GM12878 (cell line): ENCODE results near the gene GALNT9. TPM values are rescaled to one million over a fixed set of nuclear protein-coding genes. Genes with fewer than 3 reads are reported as not detected.

Source experiments
- ATAC-seq: fragments of 200-7000 bp; cut with Tn5 transposase; 3 replicates; pipeline ENCODE4 v1.9.1; 2020; ENCODE audit warnings: mild to moderate bottlenecking, moderate library complexity
- BruUV-seq: library from RNA; stranded (reverse); fragments of 400-500 nt; replicated peaks from 2 replicates; lab custom pipeline; 2021; lab: Mats Ljungman, UMichigan
- CTCF ChIA-PET: fragments of 300-600 bp; sonication (Branson Sonifier 250); formaldehyde crosslinking; extraction: SDS; loops from one replicate; lab custom pipeline; 2021; ENCODE audit warnings: inconsistent platforms; lab: Yijun Ruan, JAX
- POLR2A ChIA-PET: fragments of 350-600 bp; formaldehyde crosslinking; extraction: SDS; loops from one replicate; lab custom pipeline; 2021; ENCODE audit warnings: inconsistent platforms; lab: Charles Lee
- RAD21 ChIA-PET: fragments of 300-600 bp; sonication (Branson Sonifier 250); formaldehyde crosslinking; loops from one replicate; lab custom pipeline; 2023; ENCODE audit warnings: antibody characterized with exemption; ENCODE audit not compliant: unreplicated experiment; lab: Charles Lee
- SMC1A ChIA-PET: fragments of 300-600 bp; sonication (Branson Sonifier 250); formaldehyde crosslinking; loops from one replicate; lab custom pipeline; 2023; ENCODE audit not compliant: unreplicated experiment, uncharacterized antibody; lab: Charles Lee
- DNase-seq: peaks from one replicate; pipeline ENCODE4 v3.0.0-alpha.2; 2011; ENCODE audit warnings: low read depth, low spot score
- FAIRE-seq: peaks from 3 replicates; lab custom pipeline; 2011; peaks lifted over from hg19 to GRCh38; lab: Jason Lieb, UNC
- H2AFZ ChIP-seq: 2 replicates; pipeline ENCODE4 v1.6.0; 2011; ENCODE audit warnings: low read depth, low read length, control low read depth; ENCODE audit not compliant: control insufficient read depth
- H3K27ac ChIP-seq: 2 replicates; pipeline ENCODE4 v1.5.1; 2011; ENCODE audit warnings: control low read depth; ENCODE audit not compliant: control insufficient read depth, insufficient read depth
- H3K27me3 ChIP-seq, 2 experiments: replicated peaks in 1 of 2; 2 replicates each; pipeline versions ENCODE4 v1.6.0 to v1.6.1; 2011; ENCODE audit warnings: low read length in 1 of 2; ENCODE audit not compliant: control insufficient read depth in 2 of 2, insufficient read depth in 2 of 2
- H3K36me3 ChIP-seq, 2 experiments: 2 replicates each; pipeline ENCODE4 v1.5.1; 2011; ENCODE audit warnings: low read length in 1 of 2; ENCODE audit not compliant: control insufficient read depth in 2 of 2, insufficient read depth in 2 of 2
- H3K4me1 ChIP-seq: 2 replicates; pipeline ENCODE4 v1.6.1; 2011; ENCODE audit warnings: mild to moderate bottlenecking, low read length, moderate library complexity, mixed read lengths; ENCODE audit not compliant: control insufficient read depth, insufficient read depth
- H3K4me2 ChIP-seq: 2 replicates; pipeline ENCODE4 v1.6.0; 2011; ENCODE audit warnings: control low read depth; ENCODE audit not compliant: control insufficient read depth, insufficient read depth
- H3K4me3 ChIP-seq: fragments of 200-600 bp; sonication (generic); 2 replicates; pipeline ENCODE4 v1.5.1; 2016
- H3K79me2 ChIP-seq: 2 replicates; pipeline ENCODE4 v1.6.0; 2011; ENCODE audit warnings: low read length; ENCODE audit not compliant: control insufficient read depth, insufficient read depth
- H3K9ac ChIP-seq: 2 replicates; pipeline ENCODE4 v1.8.0; 2011; ENCODE audit warnings: low read length, control low read depth, mixed read lengths; ENCODE audit not compliant: control insufficient read depth, insufficient read depth
- H3K9me3 ChIP-seq: replicated peaks from 3 replicates; pipeline ENCODE4 v1.5.1; 2011; ENCODE audit warnings: mild to moderate bottlenecking, low read length; ENCODE audit not compliant: control insufficient read depth, insufficient read depth
- H4K20me1 ChIP-seq: 2 replicates; pipeline ENCODE4 v1.6.0; 2011; ENCODE audit not compliant: control insufficient read depth, insufficient read depth
- BHLHE40 ChIP-seq, 2 experiments: fragments of 450-650 bp in 1 of 2; IDR thresholded peaks; 2 replicates each; pipeline ENCODE4 v1.6.1; 2011 to 2017; ENCODE audit warnings: low read depth in 2 of 2, borderline replicate concordance in 1 of 2, improper control_type of control experiment in 1 of 2, low read length in 1 of 2, mild to moderate bottlenecking in 1 of 2
- PAX8 ChIP-seq: fragments of 450-650 bp; IDR thresholded peaks from 2 replicates; pipeline ENCODE4 v1.6.1; 2017; ENCODE audit warnings: mild to moderate bottlenecking, moderate library complexity
- POLR2AphosphoS5 ChIP-seq: IDR thresholded peaks from 2 replicates; pipeline ENCODE4 v1.6.1; 2011; ENCODE audit warnings: mild to moderate bottlenecking, low read length, inconsistent platforms
- WGBS: methylation state at CpG from one replicate; pipeline ENCODE4 v1.1.6; 2016; ENCODE audit warnings: low lambda C conversion rate; ENCODE audit not compliant: insufficient replicate concordance, insufficient coverage; ENCODE audit errors: missing lambda C conversion rate; 5-methylcytosine and 5-hydroxymethylcytosine counted together
- in situ Hi-C: fragments of 300-500 bp; cut with MboI; formaldehyde crosslinking; loops from 9 replicates; pipeline ENCODE4 v1.14.3; 2018; ENCODE audit warnings: mixed read lengths
- intact Hi-C: fragments of 100-400 bp; cut with micrococcal nuclease; formaldehyde crosslinking; loops from one replicate; pipeline ENCODE4 v1.14.2; 2022; ENCODE audit not compliant: unreplicated experiment
- polyA plus RNA-seq, 11 experiments: library from polyadenylated mRNA; depleted of rRNA in 4 of 11; unstranded in 6 of 11; stranded (reverse) in 5 of 11; fragments of >200 nt; fragmentation: Nextera tagmentation in 4 of 11; fragmentation: Illumina TruSeq in 1 of 11; extraction: Ambion mirVana in 4 of 11; extraction: Trizol in 1 of 11; gene quantifications; 1 replicate in 1 of 11; 2 replicates in 10 of 11; pipeline versions ENCODE4 v1.2.1 to v1.2.3, GENCODE V29; 2011 to 2016; ENCODE audit warnings: inconsistent platforms in 2 of 11, missing spikeins in 2 of 11, low read depth in 1 of 11
- total RNA-seq, 4 experiments: library from RNA; depleted of rRNA in 3 of 4; stranded (reverse); fragments of >200 nt in 3 of 4; fragmentation: Illumina TruSeq in 1 of 4; extraction: Trizol in 1 of 4; gene quantifications; 2 replicates each; pipeline versions ENCODE4 v1.2.1 to v1.2.3, GENCODE V29; 2013 to 2021
- TF ChIP-seq, protein P1 (sequence below): fragments of 450-650 bp; formaldehyde crosslinking; IDR thresholded peaks from 2 replicates; pipeline ENCODE4 v1.4.0; 2022; ENCODE audit warnings: mild to moderate bottlenecking, moderate library complexity

Gene GALNT9
- total and polyA plus RNA-seq, 10 of the 15 experiments (the other 5 are each of a cell fraction or from before 2014, with no cell fraction given), result 0.04 TPM; not detected in 9

DNA sequence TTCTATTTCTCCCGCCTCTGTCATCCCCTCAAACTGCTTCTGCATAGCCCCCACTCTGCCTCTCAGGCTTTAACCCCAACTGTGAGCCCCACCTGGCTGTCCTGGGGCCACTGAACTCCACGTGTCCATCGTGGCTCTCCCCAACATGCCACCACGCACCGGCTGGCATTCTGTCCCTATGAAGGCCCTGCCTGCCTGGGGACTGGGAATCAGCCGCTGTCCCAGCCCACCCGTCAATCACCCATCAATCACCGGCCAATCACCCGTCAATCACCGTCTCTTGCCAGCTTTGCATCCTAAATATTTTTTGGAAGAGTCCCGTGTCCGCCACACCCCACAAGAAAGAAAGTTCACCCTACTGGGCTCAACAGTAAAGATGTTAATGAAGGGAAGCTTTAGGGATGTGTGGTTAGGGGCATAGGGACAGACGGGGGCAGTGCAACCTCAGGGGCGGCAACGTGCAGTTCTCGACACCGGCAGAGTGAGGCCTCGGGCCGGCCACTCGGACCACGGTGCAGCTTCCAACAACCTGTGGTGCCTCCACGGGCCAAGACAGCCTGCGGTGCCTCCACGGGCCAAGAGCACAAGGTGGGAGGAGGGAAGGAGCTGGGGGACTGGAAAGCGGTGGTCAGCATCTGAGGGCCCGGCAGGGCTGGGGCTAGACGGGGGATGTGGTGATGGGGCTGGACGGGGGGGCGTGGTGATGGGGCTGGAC, 85.6 kb downstream of the GALNT9 start:
- Histone ChIP-seq H3K27ac (no peak overlapping the region), H3K4me1 (no peaks in the 10 kb centered on the region), H3K27me3 (no peaks in the 10 kb centered on the region), H3K79me2 (no peaks in the 10 kb centered on the region), H2AFZ (no peak overlapping the region), H3K4me2 (no peak overlapping the region), H3K36me3 (no peaks in the 10 kb centered on the region), H3K4me3 (no peak overlapping the region), H3K9ac (no peak overlapping the region), H3K9me3 (no peaks in the 10 kb centered on the region; the same call in 2 of the 3 replicates), H4K20me1 (no peaks in the 10 kb centered on the region)
- DNase-seq (no peak), FAIRE-seq (no peak), ATAC-seq (no peak)
- 81% methylated on average over 24 of the region's 29 CpGs for WGBS
- intact Hi-C loops, result no loop called here
- ChIA-PET RAD21 (no interaction called here), CTCF (no interaction called here), SMC1A (no interaction called here), POLR2A (no interaction called here)
- no TSS peak for BruUV-seq
- no peak for TF ChIP-seq BHLHE40 (IDR thresholded peaks at IDR 0.05; ENCODE audit: borderline replicate concordance in 1 of 2, low read depth in 2 of 2, low read length in 1 of 2)
- TF ChIP-seq PAX8, result no peak
- no peak for TF ChIP-seq POLR2AphosphoS5
- TF ChIP-seq, protein P1, sequence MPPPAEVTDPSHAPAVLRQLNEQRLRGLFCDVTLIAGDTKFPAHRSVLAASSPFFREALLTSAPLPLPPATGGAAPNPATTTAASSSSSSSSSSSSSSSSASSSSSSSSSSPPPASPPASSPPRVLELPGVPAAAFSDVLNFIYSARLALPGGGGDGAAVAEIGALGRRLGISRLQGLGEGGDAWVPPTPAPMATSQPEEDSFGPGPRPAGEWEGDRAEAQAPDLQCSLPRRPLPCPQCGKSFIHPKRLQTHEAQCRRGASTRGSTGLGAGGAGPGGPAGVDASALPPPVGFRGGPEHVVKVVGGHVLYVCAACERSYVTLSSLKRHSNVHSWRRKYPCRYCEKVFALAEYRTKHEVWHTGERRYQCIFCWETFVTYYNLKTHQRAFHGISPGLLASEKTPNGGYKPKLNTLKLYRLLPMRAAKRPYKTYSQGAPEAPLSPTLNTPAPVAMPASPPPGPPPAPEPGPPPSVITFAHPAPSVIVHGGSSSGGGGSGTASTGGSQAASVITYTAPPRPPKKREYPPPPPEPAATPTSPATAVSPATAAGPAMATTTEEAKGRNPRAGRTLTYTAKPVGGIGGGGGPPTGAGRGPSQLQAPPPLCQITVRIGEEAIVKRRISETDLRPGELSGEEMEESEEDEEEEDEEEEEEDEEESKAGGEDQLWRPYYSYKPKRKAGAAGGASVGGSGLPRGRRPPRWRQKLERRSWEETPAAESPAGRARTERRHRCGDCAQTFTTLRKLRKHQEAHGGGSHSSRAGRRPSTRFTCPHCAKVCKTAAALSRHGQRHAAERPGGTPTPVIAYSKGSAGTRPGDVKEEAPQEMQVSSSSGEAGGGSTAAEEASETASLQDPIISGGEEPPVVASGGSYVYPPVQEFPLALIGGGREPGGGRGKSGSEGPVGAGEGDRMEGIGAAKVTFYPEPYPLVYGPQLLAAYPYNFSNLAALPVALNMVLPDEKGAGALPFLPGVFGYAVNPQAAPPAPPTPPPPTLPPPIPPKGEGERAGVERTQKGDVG (CRISPR knock-in tag), result no peak
- in situ Hi-C loops, result no loop called here
